CD14-positive monocyte (primary cell): ENCODE measurements around the gene MEI1. TPM values are rescaled to one million over a fixed set of nuclear protein-coding genes. Genes with fewer than 3 reads are reported as not detected.

Source experiments
- DNase-seq, 3 donors: peaks; one replicate each; pipeline ENCODE4 v3.0.0-alpha.2; 2011 to 2022
- H2AFZ ChIP-seq: 2 replicates; pipeline ENCODE4 v1.6.0; 2012; ENCODE audit warnings: mild to moderate bottlenecking, low read depth, low read length, inconsistent platforms; ENCODE audit not compliant: insufficient read depth, poor library complexity, severe bottlenecking
- H3K27ac ChIP-seq, 2 donors: 1 replicate in 1 of 2; 2 replicates in 1 of 2; pipeline ENCODE4 v1.5.1; 2012 to 2013; ENCODE audit warnings: low read length in 2 of 2, control low read depth in 1 of 2, inconsistent platforms in 1 of 2, low read depth in 1 of 2, mild to moderate bottlenecking in 1 of 2
- H3K27me3 ChIP-seq, 2 donors: one replicate each; pipeline versions ENCODE4 v1.6.0 to v1.6.1; 2011 to 2013; ENCODE audit warnings: low read length in 2 of 2; ENCODE audit not compliant: control insufficient read depth in 2 of 2, insufficient read depth in 2 of 2
- H3K36me3 ChIP-seq, 2 donors: replicated peaks in 1 of 2; 1 replicate in 1 of 2; 2 replicates in 1 of 2; pipeline versions ENCODE4 v1.5.1 to v1.6.1; 2012 to 2013; ENCODE audit warnings: low read length in 2 of 2, control low read depth in 1 of 2, inconsistent platforms in 1 of 2, mild to moderate bottlenecking in 1 of 2; ENCODE audit not compliant: insufficient read depth in 2 of 2, control insufficient read depth in 1 of 2
- H3K4me1 ChIP-seq, 2 donors: 1 replicate in 1 of 2; 2 replicates in 1 of 2; pipeline versions ENCODE4 v1.5.1 to v1.6.1; 2012 to 2013; ENCODE audit warnings: low read length in 2 of 2, control low read depth in 1 of 2, inconsistent platforms in 1 of 2, mild to moderate bottlenecking in 1 of 2, moderate library complexity in 1 of 2; ENCODE audit not compliant: insufficient read depth in 2 of 2, control insufficient read depth in 1 of 2
- H3K4me2 ChIP-seq: replicated peaks from 2 replicates; pipeline ENCODE3; 2012; ENCODE audit warnings: low read length, moderate library complexity, mild to moderate bottlenecking; ENCODE audit not compliant: poor library complexity, severe bottlenecking; ENCODE audit errors: extremely low read depth
- H3K4me3 ChIP-seq, 3 experiments: fragments of 200-600 bp in 1 of 3; sonication (generic) in 1 of 3; replicated peaks in 1 of 3; 1 replicate in 2 of 3; 2 replicates in 1 of 3; pipeline ENCODE4 v1.5.1; 2011 to 2013; ENCODE audit warnings: low read length in 3 of 3, mild to moderate bottlenecking in 3 of 3, control low read depth in 2 of 3, low read depth in 2 of 3, inconsistent platforms in 1 of 3, moderate library complexity in 1 of 3
- H3K79me2 ChIP-seq: 2 replicates; pipeline ENCODE4 v1.6.0; 2012; ENCODE audit warnings: mild to moderate bottlenecking, control low read depth, inconsistent platforms, low read length, moderate library complexity; ENCODE audit not compliant: insufficient read depth
- H3K9ac ChIP-seq: 2 replicates; pipeline ENCODE4 v1.6.0; 2017; ENCODE audit warnings: low read length, mild to moderate bottlenecking; ENCODE audit not compliant: insufficient read depth, poor library complexity, severe bottlenecking
- H3K9me3 ChIP-seq, 2 donors: replicated peaks in 1 of 2; 1 replicate in 1 of 2; 2 replicates in 1 of 2; pipeline versions ENCODE4 v1.5.1 to v1.6.1; 2012 to 2013; ENCODE audit warnings: low read length in 2 of 2, control low read depth in 1 of 2; ENCODE audit not compliant: control insufficient read depth in 1 of 2, insufficient read depth in 1 of 2
- H4K20me1 ChIP-seq: 2 replicates; pipeline ENCODE4 v1.6.0; 2012; ENCODE audit warnings: mild to moderate bottlenecking, low read length, control low read depth, moderate library complexity; ENCODE audit not compliant: insufficient read depth
- H3K27ac Mint-ChIP-seq, 7 donors: one replicate each; pipeline ENCODE4 v1.8.0; 2020; ENCODE audit warnings: mild to moderate bottlenecking in 7 of 7, mixed read lengths in 7 of 7, moderate library complexity in 6 of 7, inconsistent platforms in 2 of 7
- H3K27me3 Mint-ChIP-seq, 3 donors: one replicate each; pipeline ENCODE4 v1.8.0; 2021 to 2022; ENCODE audit warnings: low read depth in 3 of 3, mild to moderate bottlenecking in 3 of 3, mixed read lengths in 3 of 3, moderate library complexity in 3 of 3, inconsistent platforms in 1 of 3
- H3K36me3 Mint-ChIP-seq, 2 donors: one replicate each; pipeline ENCODE4 v1.8.0; 2020; ENCODE audit warnings: mixed read lengths in 2 of 2, inconsistent platforms in 1 of 2, mild to moderate bottlenecking in 1 of 2
- H3K4me1 Mint-ChIP-seq: one replicate; pipeline ENCODE4 v1.8.0; 2020; ENCODE audit warnings: mild to moderate bottlenecking, mixed read lengths
- H3K4me3 Mint-ChIP-seq, 2 donors: one replicate each; pipeline ENCODE4 v1.8.0; 2020; ENCODE audit warnings: mild to moderate bottlenecking in 2 of 2, mixed read lengths in 2 of 2, moderate library complexity in 1 of 2
- H3K9me3 Mint-ChIP-seq, 7 donors: one replicate each; pipeline ENCODE4 v1.8.0; 2020 to 2022; ENCODE audit warnings: mixed read lengths in 7 of 7, mild to moderate bottlenecking in 6 of 7, moderate library complexity in 6 of 7, inconsistent platforms in 2 of 7
- CTCF ChIP-seq: fragments of 200-600 bp; IDR thresholded peaks from one replicate; pipeline ENCODE4 v1.8.0; 2022; ENCODE audit warnings: antibody characterized with exemption, mild to moderate bottlenecking
- WGBS: methylation state at CpG from one replicate; pipeline ENCODE4 v1.1.5; 2013; ENCODE audit warnings: missing lambda C conversion rate; ENCODE audit not compliant: insufficient coverage; 5-methylcytosine and 5-hydroxymethylcytosine counted together
- intact Hi-C, 2 donors: fragments of 100-400 bp; cut with micrococcal nuclease; formaldehyde crosslinking; loops; one replicate each; pipeline versions ENCODE4 v1.15.0 to v1.15.1; 2023
- polyA plus RNA-seq, 3 donors: library from polyadenylated mRNA; depleted of rRNA in 1 of 3; unstranded in 2 of 3; stranded (reverse) in 1 of 3; fragments of 300-500 nt in 2 of 3; fragments of >200 nt in 1 of 3; fragmentation: Illumina TruSeq in 2 of 3; gene quantifications; 1 replicate in 2 of 3; 2 replicates in 1 of 3; pipeline ENCODE4 v1.2.3, GENCODE V29; 2012 to 2021

The MEI1 gene
- polyA plus RNA-seq, 3 donors: 12.3 to 40.0 (median 37.0) TPM

- no peaks in the 10 kb centered on the region for H3K9me3 Mint-ChIP-seq
- Histone ChIP-seq H3K9ac (no peak overlapping the region), H3K27me3 (no peaks in the 10 kb centered on the region), H3K4me3 (no peak overlapping the region), H4K20me1 (peaks cover 9% of the 10 kb centered on the region), H3K4me2 (no peak overlapping the region), H3K4me1 (no peaks in the 10 kb centered on the region), H3K9me3 (no peaks in the 10 kb centered on the region), H3K79me2 (peaks cover 28% of the 10 kb centered on the region), H3K27ac (no peak overlapping the region), H3K36me3 (peaks cover 51 to 80% of the 10 kb centered on the region in 2 donors), H2AFZ (no peak overlapping the region)
- peak overlapping the region in 2 of 7 donors; percentile 32 to 62 for H3K27ac Mint-ChIP-seq
- no peaks in the 10 kb centered on the region for H3K27me3 Mint-ChIP-seq
- intact Hi-C loops: no loop called here
- no peak for TF ChIP-seq CTCF
- H3K4me1 Mint-ChIP-seq: no peaks in the 10 kb centered on the region
- peaks cover 62 to 88% of the 10 kb centered on the region in 2 donors for H3K36me3 Mint-ChIP-seq
- no peak for DNase-seq
- 100% methylated on average over 4 of the region's 4 CpGs for WGBS
- no peak overlapping the region for H3K4me3 Mint-ChIP-seq
These were observed 23.2 kb upstream of the MEI1 start for GRCh38 chr22:41676134-41676533.

- peaks cover 80% of the 10 kb centered on the region for H3K79me2 ChIP-seq
- peaks cover 4% of the 10 kb centered on the region for H3K4me1 Mint-ChIP-seq
- 68% methylated on average over 5 of the region's 14 CpGs for WGBS
- H3K27ac Mint-ChIP-seq: peak overlapping the region in 4 of 7 donors; percentile 93 to 98 (median 96)
- H3K4me2 ChIP-seq: peak overlapping the region; percentile 70
- H3K4me1 ChIP-seq: peaks cover 0 to 3% of the 10 kb centered on the region in 2 donors
- H3K36me3 Mint-ChIP-seq: peaks cover 37 to 49% of the 10 kb centered on the region in 2 donors
- peaks cover 0 to 1% (median 0%) of the 10 kb centered on the region in 3 donors for H3K27me3 Mint-ChIP-seq
- peaks cover 27 to 43% of the 10 kb centered on the region in 2 donors for H3K36me3 ChIP-seq
- DNase-seq: no peak
- no peaks in the 10 kb centered on the region for H3K27me3 ChIP-seq
- peak overlapping the region; percentile 94 to 98 for H3K4me3 Mint-ChIP-seq
- H3K9me3 Mint-ChIP-seq: peaks cover 0 to 6% (median 0%) of the 10 kb centered on the region in 7 donors
- peak overlapping the region; percentile 69 to 88 for H3K27ac ChIP-seq
- peak overlapping the region; percentile 47 to 86 (median 81) for H3K4me3 ChIP-seq
- intact Hi-C loops: no loop called here
- H3K9ac ChIP-seq: peak overlapping the region; percentile 67
- H4K20me1 ChIP-seq: peaks cover 15% of the 10 kb centered on the region
- no peaks in the 10 kb centered on the region for H3K9me3 ChIP-seq
- no peak for TF ChIP-seq CTCF
- no peak overlapping the region for H2AFZ ChIP-seq
These were observed 17.7 kb upstream of the MEI1 start for GRCh38 chr22:41681616-41682015.
